Stimulated activated naive CD8-positive, alpha-beta T cell treated with anti-CD3 and anti-CD28 coated beads, Interleukin-15, amount 100 ng/mL, for 72 hours (primary cell): ENCODE results near the gene CIAO1.
"Not testable (repeated sequence)": the region's sequence is repeated elsewhere in the genome, so short reads cannot be mapped to it uniquely, and the experiment has no call there.

Experiments used
- ATAC-seq: fragments of 150-1000 bp; cut with Tn5 transposase; 2 replicates; pipeline ENCODE4 v1.10.0; 2021; ENCODE audit warnings: mild to moderate bottlenecking, moderate library complexity
- DNase-seq, 2 donors: peaks; one replicate each; pipeline ENCODE4 v3.0.0; 2021 to 2022
- H3K27ac Mint-ChIP-seq, 2 donors: one replicate each; pipeline ENCODE4 v1.8.0; 2022; ENCODE audit warnings: mild to moderate bottlenecking in 2 of 2, mixed read lengths in 2 of 2, moderate library complexity in 2 of 2
- H3K27me3 Mint-ChIP-seq: one replicate; pipeline ENCODE4 v1.8.0; 2022; ENCODE audit warnings: mixed read lengths
- H3K4me1 Mint-ChIP-seq: one replicate; pipeline ENCODE4 v1.8.0; 2022; ENCODE audit warnings: mild to moderate bottlenecking, mixed read lengths
- H3K4me3 Mint-ChIP-seq, 2 donors: one replicate each; pipeline ENCODE4 v1.8.0; 2022; ENCODE audit warnings: mild to moderate bottlenecking in 2 of 2, mixed read lengths in 2 of 2, moderate library complexity in 1 of 2
- H3K9me3 Mint-ChIP-seq, 2 donors: one replicate each; pipeline ENCODE4 v1.8.0; 2022; ENCODE audit warnings: mixed read lengths in 2 of 2

CIAO1 gene

DNA sequence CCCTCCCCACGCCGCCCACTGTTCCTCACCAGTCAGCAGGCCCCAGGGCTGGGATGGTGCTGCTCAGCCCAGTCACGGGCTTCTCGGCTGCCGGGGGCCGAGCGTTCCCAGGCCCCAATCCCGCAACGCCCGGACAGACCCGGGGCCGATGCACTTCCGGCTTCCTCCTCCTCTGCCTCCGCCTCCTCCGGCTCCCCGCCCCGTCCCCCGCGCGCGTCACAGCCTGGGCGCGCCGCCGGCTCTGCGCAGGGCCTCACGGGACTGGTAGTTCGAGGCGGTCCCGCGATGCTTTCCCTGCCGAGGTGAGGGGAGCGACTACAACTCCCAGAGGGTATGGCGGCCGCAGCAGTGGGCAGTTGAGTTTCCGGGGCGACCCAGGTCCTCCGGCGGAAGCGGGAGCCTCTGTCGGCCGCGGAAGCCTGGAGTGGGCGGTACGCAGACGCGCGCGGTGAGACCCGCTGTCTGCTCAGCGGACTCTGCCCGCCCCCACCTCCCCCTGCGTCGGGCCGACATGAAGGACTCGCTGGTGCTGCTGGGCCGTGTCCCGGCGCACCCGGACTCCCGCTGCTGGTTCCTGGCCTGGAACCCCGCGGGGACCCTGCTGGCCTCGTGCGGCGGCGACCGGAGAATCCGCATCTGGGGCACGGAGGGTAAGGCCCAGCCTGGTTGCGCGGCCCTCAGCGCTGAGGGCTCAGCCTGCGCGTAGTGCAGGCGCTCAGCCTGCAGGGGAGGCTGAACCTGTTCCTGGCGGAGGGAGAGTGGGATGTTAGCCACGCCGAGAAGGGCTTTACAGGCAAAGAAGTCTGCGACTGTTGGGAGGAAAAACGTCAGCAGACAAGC is at the start of gene CIAO1, which contains the start of gene TMEM127:
Gene CIAO1 (plus strand): TSS at position 386 of the 840 bp plus-strand sequence. CDS start 126 bp downstream, at position 512.
Gene TMEM127 (minus strand): TSS at position 158 of the 840 bp plus-strand sequence. CDS start 616 bp downstream, outside the sequence.
- Mint-ChIP-seq H3K4me1 (peaks cover 63% of the 10 kb centered on the region), H3K9me3 (no peaks in the 10 kb centered on the region), H3K27ac (peak within 1 kb of the TSS; percentile 94 to 96), H3K27me3 (no peaks in the 10 kb centered on the region), H3K4me3 (peak within 1 kb of the TSS; percentile 99 to 100)
- DNase-seq (peak; percentile 99), ATAC-seq (peak; percentile 95)

- Mint-ChIP-seq H3K9me3 (no peaks in the 10 kb centered on the region), H3K27me3 (no peaks in the 10 kb centered on the region), H3K4me1 (no peaks in the 10 kb centered on the region), H3K27ac (no peak overlapping the region), H3K4me3 (no peak overlapping the region)
- ATAC-seq (no peak), DNase-seq (no peak)
These were observed 47.4 kb upstream of the CIAO1 start for GRCh38 chr2:96218508-96219131.

DNA sequence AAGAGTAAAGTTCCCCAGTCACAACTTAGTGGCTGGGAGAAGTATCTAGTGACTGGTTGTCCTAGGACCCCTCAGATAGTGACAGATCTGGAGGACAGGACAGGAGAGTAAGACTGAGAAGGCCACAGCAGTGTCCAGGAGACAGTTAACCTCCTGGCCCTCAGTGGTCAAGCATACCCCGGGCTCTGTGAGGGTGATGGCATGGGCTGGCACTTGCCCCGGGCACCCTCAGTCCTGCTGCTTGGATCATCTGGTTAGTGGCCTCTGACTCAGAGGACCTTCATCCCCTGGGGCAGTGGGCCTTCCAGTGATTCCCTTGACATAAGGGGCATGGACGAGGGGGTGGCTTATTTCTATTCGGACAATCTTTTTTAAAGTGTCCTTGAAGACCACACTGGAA is 46.1 kb upstream of the CIAO1 start:
- not testable (repeated sequence) for H3K4me1 Mint-ChIP-seq, H3K27me3 Mint-ChIP-seq, H3K4me3 Mint-ChIP-seq, DNase-seq, ATAC-seq, H3K27ac Mint-ChIP-seq, H3K9me3 Mint-ChIP-seq

DNA sequence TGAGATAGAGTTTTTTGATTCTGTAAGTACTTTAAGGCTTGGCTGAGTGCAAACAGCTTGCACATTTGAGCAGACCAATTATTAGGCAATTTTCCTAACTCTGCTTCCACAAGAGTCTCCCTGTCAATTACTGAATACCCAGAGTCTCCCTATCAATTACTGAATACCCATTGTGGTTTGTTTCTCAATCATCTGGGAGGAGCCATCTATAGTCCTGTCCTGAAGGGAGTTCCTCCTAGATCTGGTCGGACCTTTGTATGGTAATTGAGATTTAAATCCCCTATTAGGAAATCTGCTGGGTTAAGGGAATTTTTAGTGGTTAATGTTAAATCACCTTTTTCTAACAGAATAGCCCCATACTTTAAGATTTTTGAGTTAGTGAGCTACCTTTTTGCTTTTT is 44.9 kb upstream of the CIAO1 start:
- H3K9me3 Mint-ChIP-seq, H3K4me1 Mint-ChIP-seq, DNase-seq, H3K27ac Mint-ChIP-seq, H3K27me3 Mint-ChIP-seq, H3K4me3 Mint-ChIP-seq, ATAC-seq: not testable (repeated sequence)

DNA sequence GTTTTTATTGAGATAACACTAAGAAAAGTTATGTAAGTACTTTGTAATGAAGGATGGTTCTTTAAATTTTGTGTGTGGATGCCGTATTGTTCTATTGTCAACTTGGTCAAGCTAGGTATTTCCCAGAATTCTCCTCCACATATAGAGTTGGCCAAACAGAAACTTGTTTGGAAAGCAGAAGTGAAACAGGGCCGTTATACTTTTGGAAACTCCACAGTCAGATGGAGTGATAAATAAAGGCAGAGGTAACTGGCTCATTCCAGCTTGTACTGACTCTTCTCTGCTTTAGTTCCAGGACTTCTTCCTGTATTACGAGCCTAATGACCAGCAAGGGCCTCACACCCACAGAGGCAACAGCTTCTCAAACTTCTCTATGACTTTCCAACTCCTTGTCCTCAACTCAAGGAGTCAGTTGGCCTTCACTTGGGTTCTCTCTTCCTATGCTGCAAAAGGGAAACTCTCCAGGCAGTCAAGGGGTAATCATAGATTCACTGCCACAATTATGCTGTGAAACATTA is 41.0 kb upstream of the CIAO1 start:
- Mint-ChIP-seq H3K4me1 (peaks cover 9% of the 10 kb centered on the region), H3K27ac (no peak overlapping the region), H3K27me3 (no peaks in the 10 kb centered on the region), H3K9me3 (no peaks in the 10 kb centered on the region), H3K4me3 (no peak overlapping the region)
- ATAC-seq (no peak), DNase-seq (no peak)

- DNase-seq: no peak
- Mint-ChIP-seq H3K27ac (no peak overlapping the region), H3K9me3 (no peaks in the 10 kb centered on the region), H3K4me1 (no peaks in the 10 kb centered on the region), H3K4me3 (no peak overlapping the region), H3K27me3 (no peaks in the 10 kb centered on the region)
- no peak for ATAC-seq
These were observed 34.7 kb upstream of the CIAO1 start for GRCh38 chr2:96231316-96231715.

DNA sequence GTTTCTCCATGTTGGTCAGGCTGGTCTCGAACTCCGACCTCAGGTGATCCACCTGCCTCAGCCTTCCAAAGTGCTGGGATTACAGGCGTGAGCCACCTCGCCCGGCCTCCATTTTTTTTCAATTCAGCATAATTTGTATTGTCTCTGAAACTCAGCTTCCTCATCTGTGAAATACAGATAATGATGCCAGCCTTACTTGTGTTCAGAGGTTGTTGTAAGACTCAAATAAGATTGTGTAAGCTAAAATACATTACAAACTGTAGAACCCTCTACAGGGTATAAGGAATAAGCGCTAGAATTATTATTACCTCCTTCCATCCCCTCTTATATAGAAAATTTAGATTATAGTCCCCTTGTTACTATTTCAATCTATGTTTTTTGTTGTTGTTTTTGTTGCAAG is 32.6 kb upstream of the CIAO1 start:
- Mint-ChIP-seq H3K4me3 (no peak overlapping the region), H3K27ac (no peak overlapping the region)
- no peak for ATAC-seq

DNA sequence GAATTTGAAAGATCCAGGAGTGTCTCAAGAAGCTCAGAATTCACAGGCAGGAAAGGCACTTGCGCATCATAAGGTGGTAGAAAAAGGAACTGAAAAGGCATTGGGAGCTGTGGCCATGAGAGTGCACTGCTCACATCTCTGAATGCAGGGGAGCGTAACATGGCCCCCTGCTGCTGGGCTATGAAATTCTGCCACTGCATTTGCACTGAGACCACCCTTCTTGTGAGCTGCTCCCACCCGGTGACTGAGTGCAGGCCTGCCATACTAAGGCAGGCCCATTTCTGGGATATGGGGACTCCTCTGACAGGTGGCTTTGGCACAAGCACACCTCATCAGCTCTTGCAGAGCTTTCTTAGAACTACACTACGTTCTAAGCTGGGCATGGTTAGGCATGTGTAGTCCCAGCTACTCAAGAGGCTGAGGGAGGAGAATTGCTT is 32.1 kb upstream of the CIAO1 start:
- Mint-ChIP-seq H3K4me1 (no peaks in the 10 kb centered on the region), H3K9me3 (no peaks in the 10 kb centered on the region), H3K27ac (no peak overlapping the region), H3K4me3 (no peak overlapping the region), H3K27me3 (no peaks in the 10 kb centered on the region)
- no peak for ATAC-seq
- DNase-seq: no peak

More for the DNA sequence above, 32.6 kb upstream of the CIAO1 start:
- Mint-ChIP-seq H3K9me3 (no peaks in the 10 kb centered on the region), H3K27me3 (no peaks in the 10 kb centered on the region), H3K4me1 (no peaks in the 10 kb centered on the region)
- no peak for DNase-seq

DNA sequence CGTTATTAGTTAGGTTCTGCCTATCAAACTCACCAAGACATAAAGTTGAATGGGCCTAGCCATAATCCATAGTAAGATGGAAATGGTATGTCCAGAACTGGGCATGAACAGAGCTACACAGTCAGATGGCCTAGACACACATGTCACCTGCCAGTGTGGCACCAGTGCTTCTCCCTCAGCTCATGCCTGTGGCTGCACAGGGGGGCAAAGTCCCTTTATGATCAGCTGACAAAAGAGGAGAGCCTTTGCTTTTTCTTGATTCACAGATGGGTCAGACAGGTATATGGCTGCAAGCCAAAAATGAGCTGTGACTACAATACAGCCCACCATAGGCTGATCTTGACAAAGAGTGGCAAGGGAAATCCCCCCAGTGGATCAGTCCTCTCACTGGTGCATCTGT is 29.1 kb upstream of the CIAO1 start:
- no peak for ATAC-seq
- peaks cover 15% of the 10 kb centered on the region for H3K4me1 Mint-ChIP-seq

DNA sequence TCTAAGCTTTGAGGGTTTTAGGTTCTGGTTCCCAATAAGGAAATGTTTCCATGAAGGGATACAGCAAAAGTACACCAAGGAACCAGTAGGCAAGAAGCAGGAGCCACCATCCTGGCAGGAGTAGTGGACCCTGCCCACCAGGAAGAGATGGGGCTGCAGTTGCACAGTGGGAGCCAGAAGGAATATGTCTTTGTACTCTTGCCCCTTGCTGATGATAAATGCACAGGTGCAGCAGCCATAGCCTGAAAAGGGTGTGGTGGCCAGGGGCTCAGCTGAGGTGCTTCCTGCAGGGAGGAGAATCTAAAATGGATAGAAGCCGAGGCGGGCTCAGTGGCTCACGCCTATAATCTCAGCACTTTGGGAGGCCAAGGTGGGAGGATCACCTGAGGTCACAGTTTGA is 27.8 kb upstream of the CIAO1 start:
- Mint-ChIP-seq H3K4me1 (peaks cover 29% of the 10 kb centered on the region), H3K27ac (no peak overlapping the region), H3K27me3 (no peaks in the 10 kb centered on the region), H3K9me3 (no peaks in the 10 kb centered on the region), H3K4me3 (no peak overlapping the region)
- no peak for DNase-seq
- ATAC-seq: no peak

More for the DNA sequence above, 29.1 kb upstream of the CIAO1 start:
- DNase-seq: no peak
- Mint-ChIP-seq H3K27me3 (no peaks in the 10 kb centered on the region), H3K9me3 (no peaks in the 10 kb centered on the region), H3K27ac (peak overlapping the region in 1 of 2 donors; percentile 20), H3K4me3 (no peak overlapping the region)

DNA sequence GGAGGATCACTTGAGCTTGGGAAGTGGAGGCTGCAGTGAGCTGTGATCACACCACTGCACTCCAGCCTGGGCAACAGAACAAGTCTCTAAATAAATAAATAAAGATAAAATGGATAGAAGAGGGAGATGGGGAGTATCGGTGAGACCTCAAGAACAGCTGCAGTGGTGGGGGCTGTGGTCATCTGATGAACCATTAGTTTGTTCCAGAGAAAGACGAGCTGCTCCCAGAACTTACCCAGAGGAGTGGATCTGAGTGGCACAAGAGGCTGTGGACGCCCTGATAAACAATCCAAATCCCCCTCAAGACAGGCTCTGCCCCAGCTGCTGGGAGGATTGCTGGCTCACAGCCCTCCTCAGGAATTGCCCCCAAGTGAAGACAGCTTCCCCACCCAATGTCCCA is 26.9 kb upstream of the CIAO1 start:
- Mint-ChIP-seq H3K27ac (no peak overlapping the region), H3K27me3 (no peaks in the 10 kb centered on the region), H3K4me3 (no peak overlapping the region), H3K9me3 (no peaks in the 10 kb centered on the region), H3K4me1 (peaks cover 30% of the 10 kb centered on the region)
- DNase-seq (no peak), ATAC-seq (no peak)

- no peak overlapping the region for H3K27ac Mint-ChIP-seq
- DNase-seq (no peak), ATAC-seq (no peak)
- H3K4me3 Mint-ChIP-seq: no peak overlapping the region
- no peaks in the 10 kb centered on the region for H3K9me3 Mint-ChIP-seq
- H3K27me3 Mint-ChIP-seq: no peaks in the 10 kb centered on the region
- H3K4me1 Mint-ChIP-seq: peaks cover 34% of the 10 kb centered on the region
These were observed 26.2 kb upstream of the CIAO1 start for GRCh38 chr2:96239745-96240264.

- Mint-ChIP-seq H3K4me3 (no peak overlapping the region), H3K27me3 (no peaks in the 10 kb centered on the region), H3K27ac (peak overlapping the region in 1 of 2 donors; percentile 29), H3K4me1 (peaks cover 41% of the 10 kb centered on the region), H3K9me3 (peaks cover 0 to 1% of the 10 kb centered on the region in 2 donors)
- DNase-seq (no peak), ATAC-seq (no peak)
These were observed 25.5 kb upstream of the CIAO1 start for GRCh38 chr2:96240341-96241038.

- H3K4me3 Mint-ChIP-seq: peak overlapping the region; percentile 63 to 75
- no peak for ATAC-seq
- peak overlapping the region; percentile 85 to 94 for H3K27ac Mint-ChIP-seq
These were observed 24.8 kb upstream of the CIAO1 start for GRCh38 chr2:96241227-96241626.

GRCh38 chr2:96241900-96242611 is 24.0 kb upstream of the CIAO1 start:
- Mint-ChIP-seq H3K4me1 (peaks cover 56% of the 10 kb centered on the region), H3K27me3 (no peaks in the 10 kb centered on the region), H3K9me3 (peaks cover 8% of the 10 kb centered on the region in 2 donors), H3K4me3 (peak overlapping the region; percentile 63 to 75), H3K27ac (peak overlapping the region; percentile 85 to 94)
- DNase-seq: peak; percentile 47 to 77
- ATAC-seq: peak; percentile 96

More at GRCh38 chr2:96241227-96241626, 24.8 kb upstream of the CIAO1 start:
- no peaks in the 10 kb centered on the region for H3K27me3 Mint-ChIP-seq
- peaks cover 7 to 8% of the 10 kb centered on the region in 2 donors for H3K9me3 Mint-ChIP-seq
- DNase-seq: no peak
- H3K4me1 Mint-ChIP-seq: peaks cover 48% of the 10 kb centered on the region
